H1 (cell line): ENCODE measurements around the gene LGALS9C. TPM values are rescaled to one million over a fixed set of nuclear protein-coding genes. Genes with fewer than 3 reads are reported as not detected.
"Not testable (repeated sequence)": the region's sequence is repeated elsewhere in the genome, so short reads cannot be mapped to it uniquely, and the experiment has no call there.

Source experiments
- CTCF ChIA-PET: fragments of 300-600 bp; sonication (Branson Sonifier 250); formaldehyde crosslinking; loops from one replicate; lab custom pipeline; 2021; ENCODE audit not compliant: partially characterized antibody; lab: Charles Lee
- POLR2A ChIA-PET: fragments of 300-600 bp; sonication (Branson Sonifier 250); formaldehyde crosslinking; loops from one replicate; lab custom pipeline; 2021; ENCODE audit warnings: inconsistent platforms; ENCODE audit not compliant: partially characterized antibody; lab: Charles Lee
- DNase-seq, 2 experiments: peaks; one replicate each; pipeline versions ENCODE4 v3.0.0 to v3.0.0-alpha.2; 2010 to 2022; ENCODE audit warnings: low spot score in 2 of 2, low read depth in 1 of 2, mixed read lengths in 1 of 2
- FAIRE-seq: peaks from 2 replicates; lab custom pipeline; 2011; peaks lifted over from hg19 to GRCh38; lab: Jason Lieb, UNC
- H2AFZ ChIP-seq: 2 replicates; pipeline ENCODE4 v1.8.1; 2012; ENCODE audit warnings: low read length, inconsistent platforms
- H2AK5ac ChIP-seq: 2 replicates; pipeline ENCODE4 v1.6.1; 2013; ENCODE audit warnings: low read depth, low read length
- H2BK120ac ChIP-seq: replicated peaks from 2 replicates; pipeline ENCODE3; 2013; ENCODE audit warnings: low read depth, low read length, inconsistent platforms
- H2BK12ac ChIP-seq: 2 replicates; pipeline ENCODE4 v1.6.1; 2013; ENCODE audit warnings: low read depth, low read length
- H2BK15ac ChIP-seq: 2 replicates; pipeline ENCODE4 v1.6.1; 2013; ENCODE audit warnings: low read length
- H2BK20ac ChIP-seq: 2 replicates; pipeline ENCODE4 v1.6.1; 2013; ENCODE audit warnings: low read length
- H2BK5ac ChIP-seq: 2 replicates; pipeline ENCODE4 v1.6.1; 2013; ENCODE audit warnings: low read depth, low read length
- H3K14ac ChIP-seq: 2 replicates; pipeline ENCODE4 v1.6.1; 2013; ENCODE audit warnings: inconsistent platforms; ENCODE audit not compliant: insufficient read length
- H3K18ac ChIP-seq: 2 replicates; pipeline ENCODE4 v1.6.1; 2013; ENCODE audit warnings: low read length; ENCODE audit errors: extremely low read depth
- H3K23ac ChIP-seq: 2 replicates; pipeline ENCODE4 v1.6.1; 2013; ENCODE audit warnings: inconsistent platforms; ENCODE audit not compliant: insufficient read length
- H3K23me2 ChIP-seq: 2 replicates; pipeline ENCODE4 v1.6.1; 2013; ENCODE audit warnings: low read depth, low read length
- H3K27ac ChIP-seq: 2 replicates; pipeline ENCODE4 v1.6.1; 2011; ENCODE audit warnings: low read depth, low read length, inconsistent platforms
- H3K27me3 ChIP-seq, 4 experiments: replicated peaks in 1 of 4; 1 replicate in 1 of 4; 2 replicates in 3 of 4; pipeline versions ENCODE4 v1.6.1 to v1.8.1; 2011 to 2013; ENCODE audit warnings: low read length in 3 of 4, mild to moderate bottlenecking in 3 of 4, inconsistent platforms in 2 of 4, mixed read lengths in 2 of 4, moderate library complexity in 1 of 4; ENCODE audit not compliant: control insufficient read depth in 3 of 4, insufficient read depth in 3 of 4; ENCODE audit errors: extremely low read depth in 1 of 4
- H3K36me3 ChIP-seq, 4 experiments: 2 replicates each; pipeline versions ENCODE4 v1.6.1 to v1.8.1; 2011 to 2013; ENCODE audit warnings: mild to moderate bottlenecking in 4 of 4, low read length in 3 of 4, moderate library complexity in 2 of 4, control low read depth in 1 of 4, inconsistent platforms in 1 of 4; ENCODE audit not compliant: insufficient read depth in 4 of 4, control insufficient read depth in 2 of 4
- H3K4ac ChIP-seq: replicated peaks from 2 replicates; pipeline ENCODE3; 2013; ENCODE audit warnings: low read length, low read depth, mixed read lengths, inconsistent platforms; ENCODE audit not compliant: insufficient read length
- H3K4me1 ChIP-seq, 4 experiments: replicated peaks in 1 of 4; 1 replicate in 1 of 4; 2 replicates in 3 of 4; pipeline versions ENCODE4 v1.6.1 to v1.8.1; 2011 to 2013; ENCODE audit warnings: low read length in 3 of 4, inconsistent platforms in 2 of 4, mixed read lengths in 1 of 4; ENCODE audit not compliant: insufficient read depth in 4 of 4, control insufficient read depth in 3 of 4
- H3K4me2 ChIP-seq, 2 experiments: 2 replicates each; pipeline versions ENCODE4 v1.6.1 to v1.8.1; 2011 to 2013; ENCODE audit warnings: low read depth in 2 of 2, low read length in 2 of 2, control low read depth in 1 of 2, inconsistent platforms in 1 of 2, mild to moderate bottlenecking in 1 of 2; ENCODE audit not compliant: insufficient read depth in 1 of 2
- H3K4me3 ChIP-seq, 4 experiments: fragments of 200-600, 300-600 bp in 1 of 4; sonication (generic), shearing (Covaris generic), sonication (Bioruptor Twin) in 1 of 4; 2 replicates each; pipeline versions ENCODE4 v1.5.1 to v1.8.1; 2011 to 2016; ENCODE audit warnings: low read length in 4 of 4, low read depth in 3 of 4, control low read depth in 2 of 4, inconsistent platforms in 2 of 4, mild to moderate bottlenecking in 2 of 4, mixed read lengths in 1 of 4, moderate library complexity in 1 of 4; ENCODE audit not compliant: insufficient read depth in 2 of 4; ENCODE audit errors: extremely low read depth in 1 of 4
- H3K56ac ChIP-seq: replicated peaks from 2 replicates; pipeline ENCODE3; 2013; ENCODE audit warnings: low read depth, mild to moderate bottlenecking, mixed read lengths, low read length, inconsistent platforms; ENCODE audit not compliant: insufficient read length
- H3K79me1 ChIP-seq: 2 replicates; pipeline ENCODE4 v1.6.1; 2013; ENCODE audit warnings: low read depth, low read length, control low read depth
- H3K79me2 ChIP-seq, 2 experiments: 2 replicates each; pipeline versions ENCODE4 v1.6.1 to v1.8.1; 2012 to 2013; ENCODE audit warnings: low read length in 2 of 2, mild to moderate bottlenecking in 2 of 2, inconsistent platforms in 1 of 2; ENCODE audit not compliant: insufficient read depth in 2 of 2, control insufficient read depth in 1 of 2
- H3K9ac ChIP-seq, 4 experiments: replicated peaks in 1 of 4; 1 replicate in 1 of 4; 2 replicates in 3 of 4; pipeline versions ENCODE4 v1.6.1 to v1.8.1; 2011 to 2013; ENCODE audit warnings: low read depth in 3 of 4, low read length in 3 of 4, control low read depth in 2 of 4, mild to moderate bottlenecking in 2 of 4, moderate library complexity in 2 of 4, inconsistent platforms in 1 of 4; ENCODE audit errors: extremely low read depth in 1 of 4
- H3K9me3 ChIP-seq, 2 experiments: 2 replicates each; pipeline versions ENCODE4 v1.6.1 to v1.8.1; 2012 to 2013; ENCODE audit warnings: mild to moderate bottlenecking in 2 of 2, moderate library complexity in 2 of 2, control low read depth in 1 of 2, inconsistent platforms in 1 of 2, low read depth in 1 of 2, low read length in 1 of 2, mixed read lengths in 1 of 2; ENCODE audit not compliant: insufficient read depth in 2 of 2
- H4K20me1 ChIP-seq, 2 experiments: replicated peaks in 1 of 2; 2 replicates each; pipeline versions ENCODE3 to v1.8.1; 2011 to 2013; ENCODE audit warnings: inconsistent platforms in 2 of 2, low read length in 2 of 2, mild to moderate bottlenecking in 1 of 2; ENCODE audit not compliant: insufficient read depth in 2 of 2, control insufficient read depth in 1 of 2
- H4K5ac ChIP-seq: 2 replicates; pipeline ENCODE4 v1.6.1; 2013; ENCODE audit warnings: low read length, low read depth, mixed read lengths, inconsistent platforms; ENCODE audit not compliant: insufficient read length
- H4K8ac ChIP-seq: 2 replicates; pipeline ENCODE4 v1.8.0; 2013; ENCODE audit warnings: mild to moderate bottlenecking, moderate library complexity, low read length, inconsistent platforms; ENCODE audit not compliant: insufficient read depth; ENCODE audit errors: extremely low read depth
- H4K91ac ChIP-seq: replicated peaks from 2 replicates; pipeline ENCODE3; 2013; ENCODE audit warnings: low read length, mixed read lengths, inconsistent platforms; ENCODE audit not compliant: insufficient read length
- WGBS, 2 experiments: shearing (Covaris generic) in 1 of 2; methylation state at CpG; one replicate each; pipeline versions ENCODE4 v1.1.6 to v1.1.7; 2013 to 2015; ENCODE audit warnings: low lambda C conversion rate in 2 of 2, mixed read lengths in 2 of 2, inconsistent platforms in 1 of 2, low coverage in 1 of 2, missing lambda C conversion rate in 1 of 2; ENCODE audit not compliant: insufficient replicate concordance in 2 of 2, insufficient coverage in 1 of 2, insufficient read length in 1 of 2; ENCODE audit errors: extremely low coverage in 1 of 2, missing lambda C conversion rate in 1 of 2; 5-methylcytosine and 5-hydroxymethylcytosine counted together
- polyA plus RNA-seq, 7 experiments: library from polyadenylated mRNA; depleted of rRNA in 3 of 7; stranded (reverse) in 5 of 7; unstranded in 2 of 7; fragments of >200 nt in 5 of 7; fragments of 200-250 nt in 2 of 7; gene quantifications; 1 replicate in 5 of 7; 2 replicates in 1 of 7; 4 replicates in 1 of 7; pipeline versions ENCODE4 v1.2.1 to v1.2.3, GENCODE V29; 2011 to 2013; ENCODE audit warnings: missing spikeins in 2 of 7, mixed read lengths in 2 of 7
- total RNA-seq: library from RNA; stranded (reverse); fragmentation: NEBNext Ultra II Directional; extraction: Animal tissue kit (Norgen Biotek cat#: 25700); gene quantifications from 2 replicates; pipeline ENCODE4 v1.2.1, GENCODE V29; 2021

LGALS9C gene
- total and polyA plus RNA-seq, 2 of the 8 experiments (the other 6 are each of a cell fraction or from before 2014, with no cell fraction given): 0.03 TPM; not detected in 1

- H2BK120ac ChIP-seq, H2AFZ ChIP-seq, FAIRE-seq, H3K27ac ChIP-seq, H2AK5ac ChIP-seq, H3K4me1 ChIP-seq, H3K4ac ChIP-seq, H4K5ac ChIP-seq, H2BK5ac ChIP-seq, H4K91ac ChIP-seq, H3K9me3 ChIP-seq, H3K23me2 ChIP-seq, H2BK12ac ChIP-seq, H3K27me3 ChIP-seq, H3K56ac ChIP-seq, H4K8ac ChIP-seq, H3K79me2 ChIP-seq, H3K23ac ChIP-seq, DNase-seq, H2BK20ac ChIP-seq, H3K79me1 ChIP-seq, H3K4me3 ChIP-seq, H4K20me1 ChIP-seq, H3K14ac ChIP-seq, CTCF ChIA-PET, H3K9ac ChIP-seq, H3K4me2 ChIP-seq, H3K18ac ChIP-seq, POLR2A ChIA-PET, H3K36me3 ChIP-seq, H2BK15ac ChIP-seq: not testable (repeated sequence)
- 84% methylated on average over 2 of the region's 3 CpGs; no CpG with 5 or more reads in 1 of the 2 experiments for WGBS, 2 experiments
These were observed 5.2 kb downstream of the LGALS9C start for GRCh38 chr17:18481775-18482174.

GRCh38 chr17:18485936-18486464, 9.4 kb downstream of the LGALS9C start:
- H3K4me3 ChIP-seq, H3K27me3 ChIP-seq, H3K4ac ChIP-seq, H3K56ac ChIP-seq, H2BK15ac ChIP-seq, H3K27ac ChIP-seq, H4K91ac ChIP-seq, H2AK5ac ChIP-seq, H2BK20ac ChIP-seq, POLR2A ChIA-PET, H2BK5ac ChIP-seq, H3K4me1 ChIP-seq, H4K20me1 ChIP-seq, H3K9ac ChIP-seq, H3K79me1 ChIP-seq, H3K14ac ChIP-seq, DNase-seq, H2BK12ac ChIP-seq, H4K8ac ChIP-seq, H4K5ac ChIP-seq, H3K36me3 ChIP-seq, H2AFZ ChIP-seq, H3K79me2 ChIP-seq, H2BK120ac ChIP-seq, H3K23me2 ChIP-seq, H3K4me2 ChIP-seq, H3K9me3 ChIP-seq, H3K23ac ChIP-seq, CTCF ChIA-PET, H3K18ac ChIP-seq: not testable (repeated sequence)
- 63% methylated on average over 4 of the region's 10 CpGs; no CpG with 5 or more reads in 1 of the 2 experiments for WGBS, 2 experiments
- peak; percentile 42 for FAIRE-seq
